GM18520 (cell line): ENCODE data around the gene H2AZ1.
"Not testable (repeated sequence)": the region's sequence is repeated elsewhere in the genome, so short reads cannot be mapped to it uniquely, and the experiment has no call there.

Experiments used
- ATAC-seq: cut with Tn5 transposase; IDR thresholded peaks from one replicate; pipeline ENCODE4 v1.9.1; 2021; ENCODE audit not compliant: unreplicated experiment

The H2AZ1 gene

GRCh38 chr4:99949999-99950912, at the start of gene H2AZ1:
Gene H2AZ1 (minus strand): TSS chr4:99950275. CDS start chr4:99950170, 105 bp downstream.
- ATAC-seq, result peak; percentile 51

GRCh38 chr4:99998062-99998867, 48.2 kb upstream of the H2AZ1 start:
- ATAC-seq, result peak; percentile 43

- no peak for ATAC-seq
Measured at GRCh38 chr4:99991741-99992140, 41.7 kb upstream of the H2AZ1 start.

GRCh38 chr4:99987681-99988080, 37.6 kb upstream of the H2AZ1 start:
- no peak for ATAC-seq

- no peak for ATAC-seq
Measured at GRCh38 chr4:99986792-99987191, 36.7 kb upstream of the H2AZ1 start.

GRCh38 chr4:99983289-99983943, 33.3 kb upstream of the H2AZ1 start:
- no peak for ATAC-seq

- ATAC-seq, result no peak
Measured at GRCh38 chr4:99979872-99980271, 29.8 kb upstream of the H2AZ1 start.

GRCh38 chr4:99971453-99972111, 21.5 kb upstream of the H2AZ1 start:
- no peak for ATAC-seq

- ATAC-seq, result no peak
Measured at GRCh38 chr4:99968330-99968729, 18.3 kb upstream of the H2AZ1 start.

GRCh38 chr4:99966692-99967091, 16.6 kb upstream of the H2AZ1 start:
- no peak for ATAC-seq

GRCh38 chr4:99965674-99966350, 15.7 kb upstream of the H2AZ1 start:
- no peak for ATAC-seq

- ATAC-seq, result no peak
Measured at GRCh38 chr4:99965173-99965572, 15.1 kb upstream of the H2AZ1 start.

- no peak for ATAC-seq
Measured at GRCh38 chr4:99961711-99962110, 11.6 kb upstream of the H2AZ1 start.

GRCh38 chr4:99960648-99961047, 10.6 kb upstream of the H2AZ1 start:
- ATAC-seq, result no peak

- not testable (repeated sequence) for ATAC-seq
Measured at GRCh38 chr4:99958207-99958606, 8.1 kb upstream of the H2AZ1 start.

- ATAC-seq, result no peak
Measured at GRCh38 chr4:99950913-99951254, 809 bp upstream of the H2AZ1 start.

- ATAC-seq, result peak; percentile 16
Measured at GRCh38 chr4:99949034-99949998, 759 bp downstream of the H2AZ1 start.

GRCh38 chr4:99947608-99948007, 2.5 kb downstream of the H2AZ1 start:
- no peak for ATAC-seq

GRCh38 chr4:99947190-99947578, 2.9 kb downstream of the H2AZ1 start:
- ATAC-seq, result no peak
